ENCODE results near the gene SIGLEC11.

Gene SIGLEC11

DNA sequence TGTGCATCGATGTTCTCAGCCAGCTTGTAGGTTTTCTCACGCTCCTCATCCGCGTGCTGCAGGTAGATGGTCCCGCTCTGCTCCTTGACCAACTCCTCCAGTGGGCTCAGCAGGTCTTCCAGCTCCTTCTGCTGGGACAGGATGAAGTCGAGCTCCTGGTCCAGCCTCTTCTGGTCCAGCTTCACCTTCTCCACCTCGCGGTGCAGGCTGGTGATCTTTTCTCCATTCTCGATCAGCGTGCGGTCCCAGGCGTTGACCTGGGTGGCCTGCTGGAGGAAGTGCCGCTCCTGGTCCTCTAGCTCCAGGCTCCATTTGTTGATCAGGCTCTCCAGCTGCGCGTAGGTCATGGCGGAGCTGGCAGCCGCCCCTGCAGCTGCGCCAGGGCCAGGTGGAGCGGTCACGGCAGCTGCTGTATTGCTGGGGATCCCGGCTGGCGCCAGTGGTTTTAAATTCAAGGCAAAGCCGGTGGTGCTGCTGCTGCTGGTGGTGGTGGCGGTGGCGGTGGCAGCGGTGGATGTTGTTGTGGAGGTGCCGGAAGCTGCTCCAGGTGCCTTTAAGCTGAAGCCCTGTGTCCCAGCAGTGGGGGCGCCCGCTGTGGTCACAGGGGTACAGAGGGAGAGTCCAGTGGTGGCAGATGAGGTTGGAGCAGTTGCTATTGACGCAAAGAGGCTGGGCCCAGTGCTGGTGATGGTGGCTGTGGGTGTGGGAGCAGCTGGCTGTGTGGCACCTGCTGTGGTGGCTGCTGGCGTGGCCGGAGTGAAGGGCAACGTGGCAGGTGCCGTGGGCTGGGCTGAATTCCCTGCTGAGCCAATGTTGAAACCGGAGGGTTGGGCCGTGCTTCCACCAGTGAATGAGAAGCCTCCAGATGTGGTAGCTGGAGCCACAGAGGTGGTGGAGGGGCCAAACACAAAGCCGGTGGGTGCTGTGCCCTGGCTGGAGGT, 52.2 kb downstream of the SIGLEC11 start:
- no peak for FAIRE-seq
- 0 out of 2 replicates have a peak, but pooled peaks have one; percentile 1 for TF ChIP-seq POLR2A (IDR thresholded peaks at IDR 0.05; ENCODE audit: low read depth, low read length)
- TF ChIP-seq TAF1 (IDR thresholded peaks at IDR 0.05; ENCODE audit: borderline replicate concordance, low read depth, low read length) = no peak

DNA sequence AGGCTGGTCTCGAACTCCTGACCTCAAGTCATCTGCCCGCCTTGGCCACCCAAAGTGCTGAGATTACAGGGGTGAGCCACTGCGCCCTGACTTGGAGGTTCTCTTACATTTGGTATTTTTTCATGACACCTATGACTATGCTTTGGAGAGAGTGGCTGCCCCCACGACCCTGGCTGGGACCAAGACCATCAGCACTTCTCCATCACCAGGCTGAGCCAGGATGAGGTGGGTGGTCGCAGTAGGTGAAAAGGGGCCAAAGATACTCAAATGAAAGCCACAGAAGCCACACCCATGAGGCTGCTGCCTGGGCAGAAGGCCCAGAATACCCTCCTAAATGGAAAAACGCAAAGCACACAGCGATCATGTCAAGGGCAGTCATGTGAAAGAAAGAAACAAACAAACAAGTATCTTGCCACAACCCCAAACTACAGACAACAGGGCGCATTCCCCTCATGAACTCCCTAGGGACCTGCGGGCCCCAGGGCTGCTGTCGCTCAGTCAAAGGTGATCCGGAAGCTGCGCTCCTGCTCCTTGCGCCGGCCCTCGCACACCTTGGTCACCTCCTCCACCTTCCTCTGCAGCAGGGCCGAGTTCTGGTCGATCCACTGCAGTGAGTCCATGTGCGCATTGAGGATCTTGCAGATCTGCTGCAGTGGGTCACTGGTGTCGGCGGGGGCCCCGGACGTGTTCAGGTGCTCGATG, 53.1 kb downstream of the SIGLEC11 start:
- TF ChIP-seq POLR2A (IDR thresholded peaks at IDR 0.05; ENCODE audit: low read depth, low read length) (0 out of 2 replicates have a peak, but pooled peaks have one; percentile 15), TAF1 (IDR thresholded peaks at IDR 0.05; ENCODE audit: borderline replicate concordance, low read depth, low read length) (no peak)
- FAIRE-seq (peak; percentile 95), DNase-seq (ENCODE audit: insufficient read length) (no peak)

More for the DNA sequence above, 52.2 kb downstream of the SIGLEC11 start:
- no peak for DNase-seq (ENCODE audit: insufficient read length)

DNA sequence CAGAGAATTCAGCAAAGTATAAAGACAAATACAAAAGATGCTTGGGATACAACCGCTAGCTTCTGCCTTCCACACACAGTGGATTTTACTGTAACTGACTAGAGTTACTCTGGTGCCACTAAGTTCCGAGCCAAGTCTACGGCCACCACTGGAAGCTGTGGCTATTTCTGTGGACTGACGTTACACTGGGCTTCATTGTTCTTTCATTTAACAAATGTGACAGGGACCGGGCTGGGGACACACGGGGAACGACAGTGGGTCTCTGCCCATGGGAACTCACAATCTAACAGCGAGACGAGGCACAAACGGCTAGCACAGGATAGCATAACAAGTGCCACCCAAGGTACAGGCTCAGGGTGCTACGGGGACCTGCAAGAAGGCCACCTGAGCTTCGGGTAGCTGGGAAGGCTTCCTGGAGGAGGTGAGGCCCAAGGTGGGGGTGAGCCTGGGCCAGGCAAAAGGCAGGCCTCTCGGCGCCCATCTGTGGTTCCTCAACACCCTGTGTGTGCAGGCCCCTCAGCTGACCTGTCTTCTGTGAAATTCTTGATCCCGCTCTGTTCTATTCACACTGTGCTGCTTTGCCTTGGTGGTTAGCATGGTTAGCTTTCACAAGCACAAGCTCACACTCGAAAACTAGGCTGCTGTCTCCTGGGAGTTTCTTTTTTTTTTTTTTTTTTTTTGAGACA, 54.0 kb downstream of the SIGLEC11 start:
- FAIRE-seq = peak; percentile 73

DNA sequence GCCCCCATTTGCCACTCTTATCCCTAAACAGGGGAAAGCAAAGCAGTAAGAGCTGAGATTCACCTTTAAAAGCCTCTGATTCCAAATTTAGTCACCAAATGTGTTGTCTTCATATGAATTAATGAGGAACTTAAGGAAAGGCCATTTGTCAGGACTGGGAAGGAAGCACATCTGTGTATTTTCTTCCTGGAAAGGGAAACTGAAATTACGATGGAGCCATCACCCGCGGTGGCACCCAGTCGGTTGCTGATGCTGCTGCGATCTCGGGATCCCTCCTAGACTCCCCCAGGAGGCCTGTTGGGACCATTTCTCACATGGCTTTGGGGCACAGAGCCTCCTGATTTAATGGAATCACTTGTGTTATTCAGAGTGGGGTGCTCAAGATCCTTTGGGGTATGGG, 56.8 kb downstream of the SIGLEC11 start:
- FAIRE-seq (peak; percentile 9), DNase-seq (ENCODE audit: insufficient read length) (no peak)
- no peak for TF ChIP-seq TAF1 (IDR thresholded peaks at IDR 0.05; ENCODE audit: borderline replicate concordance, low read depth, low read length)
- TF ChIP-seq POLR2A (IDR thresholded peaks at IDR 0.05; ENCODE audit: low read depth, low read length) = no peak
- no peak for TF ChIP-seq POLR2AphosphoS5 (IDR thresholded peaks at IDR 0.05; ENCODE audit: low read depth, low read length)

More for the DNA sequence above, 54.0 kb downstream of the SIGLEC11 start:
- no peak for DNase-seq (ENCODE audit: insufficient read length)
- no peak; the same call in none of the 2 replicates for TF ChIP-seq POLR2AphosphoS5 (IDR thresholded peaks at IDR 0.05; ENCODE audit: low read depth, low read length)
- TF ChIP-seq POLR2A (IDR thresholded peaks at IDR 0.05; ENCODE audit: low read depth, low read length) = peak; percentile 38; the same call in 1 of the 2 replicates
- TF ChIP-seq TAF1 (IDR thresholded peaks at IDR 0.05; ENCODE audit: borderline replicate concordance, low read depth, low read length) = no peak

Data from GM12892 (cell line).